HG02759 (cell line): ENCODE data around the gene NDUFB6.
A peak's percentile ranks its signal among the peaks of the same experiment; 100 is the strongest.
"Not testable (repeated sequence)": the region's sequence is repeated elsewhere in the genome, so short reads cannot be mapped to it uniquely, and the experiment has no call there.

Source experiments
- ATAC-seq: cut with Tn5 transposase; IDR thresholded peaks from one replicate; pipeline ENCODE4 v1.9.1; 2021; ENCODE audit warnings: mild to moderate bottlenecking, moderate library complexity; ENCODE audit not compliant: unreplicated experiment

NDUFB6 gene

DNA sequence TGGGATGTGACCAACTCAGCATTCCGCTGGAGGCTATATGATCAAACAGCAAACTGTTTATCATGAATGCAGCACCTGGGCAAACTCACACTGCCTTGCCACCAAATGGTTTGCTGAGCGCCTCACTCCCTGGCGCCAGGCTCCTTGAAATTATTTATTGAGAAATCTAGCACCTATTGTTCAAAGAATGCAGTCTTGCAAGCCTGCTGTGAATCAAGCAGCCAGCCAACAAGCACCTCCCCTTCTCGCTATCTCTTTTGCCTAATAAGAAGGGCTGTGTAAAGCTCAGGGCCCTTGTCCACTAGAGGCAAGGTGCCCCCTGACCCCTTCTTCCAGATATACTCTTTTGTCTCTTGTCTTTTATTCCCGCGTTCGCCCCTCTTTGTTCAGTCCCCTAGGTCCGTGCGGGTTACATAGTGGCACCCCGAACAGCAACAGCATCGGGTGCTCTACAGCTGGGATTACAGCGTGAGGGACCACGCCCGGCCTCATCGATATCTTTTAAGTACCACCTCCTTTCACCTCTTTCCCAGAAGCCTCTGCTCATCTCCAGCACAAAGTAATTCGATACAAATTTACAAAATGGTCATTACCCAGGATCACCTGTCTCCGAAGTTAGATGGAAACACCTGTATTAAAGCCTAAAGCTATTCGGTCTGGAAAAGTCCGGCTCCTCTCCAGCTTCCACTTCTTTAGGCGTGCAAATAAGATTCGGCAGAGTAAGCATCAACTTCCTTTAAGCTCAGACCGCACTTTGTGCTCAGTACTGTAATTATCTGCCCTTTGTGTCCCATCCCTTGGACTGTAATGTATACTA is 47.9 kb downstream of the NDUFB6 start:
- peak; percentile 23 for ATAC-seq

DNA sequence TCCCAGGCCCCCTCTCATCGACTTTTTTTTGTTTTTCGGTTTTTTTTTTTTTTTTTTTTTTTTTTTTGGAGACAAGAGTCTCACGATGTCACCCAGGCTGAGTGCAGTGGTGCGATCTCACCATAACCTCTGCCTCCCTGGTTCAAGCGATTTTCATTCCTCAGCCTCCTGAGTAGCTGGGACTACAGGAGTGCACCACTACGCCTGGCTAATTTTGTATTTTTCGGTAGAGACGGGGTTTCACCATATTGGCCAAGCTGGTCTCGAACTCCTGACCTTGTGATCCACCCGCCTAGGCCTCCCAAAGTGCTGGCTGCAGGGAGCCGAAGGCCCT is 48.4 kb downstream of the NDUFB6 start:
- ATAC-seq = not testable (repeated sequence)

DNA sequence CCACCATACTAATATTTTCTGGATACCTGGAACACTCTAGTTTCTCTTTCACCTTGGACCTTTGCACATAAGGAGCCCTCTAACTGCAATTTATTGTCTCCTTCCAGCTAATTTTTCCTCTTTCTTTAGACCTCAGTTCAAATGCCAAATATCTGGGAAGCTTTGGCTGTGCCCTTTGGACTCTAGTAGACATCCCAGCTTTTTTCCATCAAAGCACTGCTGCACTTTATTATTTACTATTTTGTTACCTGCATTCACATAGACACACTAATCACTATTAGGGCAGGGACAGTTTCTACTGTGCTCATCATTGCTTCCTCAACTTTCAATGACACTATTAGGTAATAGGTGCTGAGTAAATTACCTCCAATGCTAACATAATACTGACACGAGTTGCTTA is 49.0 kb downstream of the NDUFB6 start:
- ATAC-seq = no peak

DNA sequence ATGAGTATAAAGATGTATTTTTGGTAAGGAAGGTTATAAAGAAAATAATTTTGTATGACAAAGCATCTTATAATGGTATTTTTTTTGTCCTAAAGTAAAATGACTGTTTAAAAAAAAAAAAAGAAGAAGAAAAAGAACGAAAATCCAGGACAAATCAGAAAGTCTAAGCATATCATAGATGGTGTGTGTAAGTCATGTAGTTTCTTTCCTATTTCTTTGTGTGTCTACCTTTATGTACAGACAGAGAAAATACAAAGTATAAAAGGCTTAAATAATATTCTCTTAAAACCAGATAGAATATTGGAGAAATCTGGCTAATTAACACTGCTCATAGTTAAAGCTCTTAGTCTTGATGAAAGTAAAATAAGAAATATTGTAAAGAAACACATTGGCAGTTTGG is 54.7 kb downstream of the NDUFB6 start:
- no peak for ATAC-seq

- no peak for ATAC-seq
Measured at GRCh38 chr9:32516241-32516640, 56.7 kb downstream of the NDUFB6 start.

DNA sequence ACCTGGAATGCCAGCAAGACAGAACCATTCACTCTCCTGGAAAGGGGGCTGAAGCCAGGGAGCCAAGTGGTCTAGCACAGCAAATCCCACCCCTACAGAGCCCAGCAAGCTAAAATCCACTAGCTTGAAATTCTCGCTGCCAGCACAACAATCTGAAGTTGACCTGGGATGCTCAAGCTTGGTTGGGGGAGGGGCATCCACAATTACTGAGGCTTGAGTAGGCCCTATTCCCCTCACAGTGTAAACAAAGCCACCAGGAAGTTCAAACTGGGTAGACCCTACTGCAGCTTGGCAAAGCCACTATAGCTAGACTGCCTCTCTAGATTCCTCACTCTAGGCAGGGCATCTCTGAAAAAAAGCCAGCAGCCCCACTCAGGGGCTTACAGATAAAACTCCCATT is 64.2 kb downstream of the NDUFB6 start:
- no peak for ATAC-seq

DNA sequence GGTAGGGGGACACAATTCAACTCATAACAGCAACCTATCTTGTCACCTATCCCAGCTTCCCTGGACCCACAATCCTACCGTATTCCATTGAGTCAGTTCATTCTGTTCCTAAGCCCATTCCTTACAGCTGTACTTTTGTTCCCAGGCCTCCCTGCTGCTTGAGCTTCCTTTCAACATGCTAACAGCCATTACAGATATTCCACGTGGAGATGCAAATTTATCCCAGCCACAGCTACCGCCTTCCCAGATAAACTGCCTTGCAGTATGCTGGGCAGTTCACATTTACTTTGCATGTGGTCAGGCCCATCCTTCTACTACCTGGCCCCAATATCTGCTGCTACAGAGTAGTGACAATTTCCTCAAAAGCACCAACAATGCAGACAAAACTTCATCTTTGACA is 70.0 kb downstream of the NDUFB6 start:
- no peak for ATAC-seq
